WTC11 (cell line): ENCODE data around the gene MRTFA.

ENCODE experiments used
- CDX4 ChIP-seq: fragments of 250-450 bp; sonication (Bioruptor Pico); IDR thresholded peaks from 2 replicates; pipeline ENCODE4 v1.9.0; 2021; ENCODE audit warnings: moderate library complexity, mild to moderate bottlenecking, inconsistent platforms, borderline replicate concordance
- CREM ChIP-seq: sonication (generic); formaldehyde crosslinking; IDR thresholded peaks from 2 replicates; pipeline ENCODE4 v1.8.1; 2022; ENCODE audit warnings: mild to moderate bottlenecking, missing genetic modification reagents, moderate library complexity
- CTCF ChIP-seq: fragments of 200-600 bp; IDR thresholded peaks from 2 replicates; pipeline ENCODE4 v1.8.0; 2022; ENCODE audit warnings: antibody characterized with exemption
- E2F5 ChIP-seq: sonication (generic); formaldehyde crosslinking; IDR thresholded peaks from 2 replicates; pipeline ENCODE4 v1.8.1; 2022; ENCODE audit warnings: mild to moderate bottlenecking, moderate library complexity, missing genetic modification reagents
- ESRRA ChIP-seq: sonication (generic); formaldehyde crosslinking; IDR thresholded peaks from 2 replicates; pipeline ENCODE4 v1.8.1; 2022; ENCODE audit warnings: mild to moderate bottlenecking, missing genetic modification reagents, borderline replicate concordance
- JUN ChIP-seq: sonication (generic); formaldehyde crosslinking; IDR thresholded peaks from 2 replicates; pipeline ENCODE4 v1.8.0; 2023; ENCODE audit warnings: mild to moderate bottlenecking, missing genetic modification reagents
- MAX ChIP-seq: sonication (generic); formaldehyde crosslinking; IDR thresholded peaks from 2 replicates; pipeline ENCODE4 v1.8.0; 2022; ENCODE audit warnings: mild to moderate bottlenecking, missing genetic modification reagents
- RELA ChIP-seq: sonication (generic); formaldehyde crosslinking; IDR thresholded peaks from 2 replicates; pipeline ENCODE4 v1.8.1; 2022; ENCODE audit warnings: missing genetic modification reagents, mild to moderate bottlenecking, borderline replicate concordance
- RORB ChIP-seq: fragments of 250-450 bp; sonication (Bioruptor Pico); IDR thresholded peaks from 2 replicates; pipeline ENCODE4 v1.9.0; 2021; ENCODE audit warnings: mild to moderate bottlenecking
- ZNF138 ChIP-seq: sonication (generic); formaldehyde crosslinking; conservative IDR thresholded peaks from 2 replicates; pipeline ENCODE4 v1.8.1; 2022; ENCODE audit warnings: mild to moderate bottlenecking, moderate library complexity, missing genetic modification reagents

GRCh38 chr22:40423310-40423688, 213.2 kb downstream of the MRTFA start:
- TF ChIP-seq CTCF (no peak), MAX (CRISPR knock-in tag) (no peak), ZNF138 (CRISPR knock-in tag) (no peak), ESRRA (CRISPR knock-in tag) (no peak), CDX4 (CRISPR knock-in tag) (no peak), E2F5 (CRISPR knock-in tag) (no peak), JUN (no peak), RORB (CRISPR knock-in tag) (no peak), CREM (CRISPR knock-in tag) (no peak), RELA (no peak)
